Measurements from ENCODE around the gene LTB. TPM values are rescaled to one million over a fixed set of nuclear protein-coding genes. Genes with fewer than 3 reads are reported as not detected.

Gene LTB
- total and polyA plus RNA-seq, 9 of the 15 experiments (the other 6 are each of a cell fraction or from before 2014, with no cell fraction given), result 0.07 to 0.51 TPM; not detected in 7

DNA sequence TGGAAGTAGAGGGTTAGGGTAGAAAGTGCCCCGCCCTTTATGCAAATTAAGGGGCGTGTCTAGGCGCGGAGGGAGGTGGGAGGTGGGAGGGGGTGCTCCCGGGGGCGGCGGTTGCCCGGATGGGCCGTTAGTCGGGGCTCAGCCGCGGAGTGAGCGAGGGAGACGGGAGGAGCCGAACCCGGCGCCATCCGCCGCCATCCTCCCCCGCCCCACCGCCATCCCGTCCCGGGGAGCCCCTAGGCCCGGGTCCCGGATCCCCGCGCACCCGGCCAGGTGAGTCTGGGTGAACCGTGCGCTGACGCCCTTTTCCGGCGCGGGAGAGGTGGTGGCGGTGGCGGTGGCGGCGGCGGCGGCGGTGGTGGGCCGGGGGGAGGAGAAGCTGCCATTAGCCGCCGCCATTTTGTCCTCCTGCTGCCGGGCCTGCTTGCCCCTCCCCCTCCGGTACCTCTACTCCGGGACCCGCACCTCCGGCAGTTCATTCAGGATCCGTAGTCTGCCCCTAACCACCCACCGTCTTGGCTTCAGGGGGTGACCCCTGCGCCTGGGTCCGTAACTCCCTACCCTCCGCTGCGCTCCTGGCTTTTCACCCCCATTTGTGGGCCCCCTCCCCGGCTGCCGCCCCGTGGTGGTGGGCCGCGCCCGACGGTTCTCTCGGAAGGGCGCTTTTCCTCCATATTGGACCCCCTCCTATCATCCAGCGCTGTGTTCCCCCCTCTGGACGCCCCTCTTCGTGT, 38.5 kb upstream of the LTB start, which contains the start of gene PRRC2A (continued):
- TF ChIP-seq ZNF639 (CRISPR knock-in tag; conservative IDR thresholded peaks at IDR 0.05 in 1 of 2, IDR thresholded peaks at IDR 0.05 in 1 of 2) (peak in 1 of 2 experiments; percentile 100; a peak in 2 of 4 replicates), THRAP3 (IDR thresholded peaks at IDR 0.05; ENCODE audit: borderline replicate concordance) (no peak), TAF9B (IDR thresholded peaks at IDR 0.05; ENCODE audit: partially characterized antibody) (peak; percentile 100), ZNF778 (CRISPR knock-in tag; IDR thresholded peaks at IDR 0.05) (no peak), RERE (CRISPR knock-in tag; IDR thresholded peaks at IDR 0.05; ENCODE audit: borderline replicate concordance) (peak; percentile 71; the same call in 1 of the 2 replicates), NFE2L1 (tag; IDR thresholded peaks at IDR 0.05; ENCODE audit: borderline replicate concordance, low read depth) (no peak), KAT8 (IDR thresholded peaks at IDR 0.05; ENCODE audit: low read depth) (peak; percentile 78), ZNF740 (CRISPR knock-in tag; IDR thresholded peaks at IDR 0.05) (peak; percentile 72; the same call in 1 of the 2 replicates), ZNF740 (tag; IDR thresholded peaks at IDR 0.05) (peak in 1 of 2 experiments; percentile 49; a peak in 2 of 4 replicates), CCNT2 (IDR thresholded peaks at IDR 0.05; ENCODE audit: borderline replicate concordance, extremely low read depth, insufficient read length, low read depth, low read length) (peak; percentile 11), POLR2H (tag; IDR thresholded peaks at IDR 0.05; ENCODE audit: low read depth) (peak; percentile 95), ARID1B (IDR thresholded peaks at IDR 0.05) (peak; percentile 51; the same call in 1 of the 2 replicates), NONO (IDR thresholded peaks at IDR 0.05; ENCODE audit: low read depth in 2 of 2, low read length in 1 of 2) (peak; percentile 80 to 87; a peak in 3 of 4 replicates), MYC (IDR thresholded peaks at IDR 0.05; ENCODE audit: low read depth, low read length) (peak; percentile 92), MYC (CRISPR knock-in tag; IDR thresholded peaks at IDR 0.05; ENCODE audit: borderline replicate concordance, low read depth) (peak; percentile 92; the same call in 1 of the 2 replicates), NRF1 (conservative IDR thresholded peaks at IDR 0.05 in 1 of 2, IDR thresholded peaks at IDR 0.05 in 1 of 2) (no peak; a peak in 3 of 4 replicates), GABPA (tag; conservative IDR thresholded peaks at IDR 0.05; ENCODE audit: low read depth) (peak; percentile 65), BRD9 (IDR thresholded peaks at IDR 0.05; ENCODE audit: low read depth, partially characterized antibody) (peak; percentile 92)

All from K562 (cell line).